ENCODE measurements around the gene HMX3.
"Not testable (repeated sequence)": the region's sequence is repeated elsewhere in the genome, so short reads cannot be mapped to it uniquely, and the experiment has no call there.

The HMX3 gene

DNA sequence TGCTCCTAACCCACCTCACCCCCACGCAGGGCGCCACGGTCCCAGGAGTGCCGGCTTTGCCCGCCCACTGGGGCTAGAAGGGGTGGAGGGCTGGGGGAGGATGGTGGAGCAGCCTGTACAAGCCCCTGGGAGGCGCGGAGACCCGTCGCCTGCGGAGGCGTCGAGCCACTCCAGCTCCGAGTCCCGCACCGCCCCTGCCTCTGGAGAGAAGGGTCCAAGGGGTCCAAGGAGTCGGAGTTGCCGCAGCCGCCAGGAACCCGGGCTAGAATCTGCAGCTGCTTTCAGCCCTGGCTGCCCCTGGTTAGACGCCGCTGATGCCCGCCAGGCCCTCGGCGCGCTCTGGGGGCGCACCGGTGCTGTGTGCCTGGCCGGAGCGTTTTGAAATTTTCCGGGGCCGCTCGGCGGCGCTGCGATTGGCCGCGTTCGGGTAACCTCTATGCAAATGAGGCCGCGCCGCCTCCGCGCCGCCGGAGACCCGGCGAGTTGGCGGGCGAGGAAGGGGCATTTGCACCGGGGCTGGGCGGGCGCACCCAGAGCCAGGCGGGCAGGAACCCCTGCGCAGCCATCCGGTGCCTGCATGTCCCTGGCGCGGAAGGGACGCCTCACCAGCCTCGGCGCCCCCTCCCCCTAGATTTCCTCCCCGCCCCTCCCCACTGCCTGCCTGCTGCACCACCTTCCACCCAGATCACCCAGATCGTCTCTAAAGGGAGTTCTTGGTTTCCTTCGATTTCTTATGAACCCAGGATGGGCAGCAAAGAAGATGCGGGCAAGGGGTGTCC is 12.1 kb downstream of the HMX3 start, which contains the start of gene HMX2:
HMX2 (plus strand) TSS at position 502 of the 779 bp plus-strand sequence; CDS start at position 745, 243 bp downstream.
- no peak for DNase-seq (ENCODE audit: low spot score)

DNA sequence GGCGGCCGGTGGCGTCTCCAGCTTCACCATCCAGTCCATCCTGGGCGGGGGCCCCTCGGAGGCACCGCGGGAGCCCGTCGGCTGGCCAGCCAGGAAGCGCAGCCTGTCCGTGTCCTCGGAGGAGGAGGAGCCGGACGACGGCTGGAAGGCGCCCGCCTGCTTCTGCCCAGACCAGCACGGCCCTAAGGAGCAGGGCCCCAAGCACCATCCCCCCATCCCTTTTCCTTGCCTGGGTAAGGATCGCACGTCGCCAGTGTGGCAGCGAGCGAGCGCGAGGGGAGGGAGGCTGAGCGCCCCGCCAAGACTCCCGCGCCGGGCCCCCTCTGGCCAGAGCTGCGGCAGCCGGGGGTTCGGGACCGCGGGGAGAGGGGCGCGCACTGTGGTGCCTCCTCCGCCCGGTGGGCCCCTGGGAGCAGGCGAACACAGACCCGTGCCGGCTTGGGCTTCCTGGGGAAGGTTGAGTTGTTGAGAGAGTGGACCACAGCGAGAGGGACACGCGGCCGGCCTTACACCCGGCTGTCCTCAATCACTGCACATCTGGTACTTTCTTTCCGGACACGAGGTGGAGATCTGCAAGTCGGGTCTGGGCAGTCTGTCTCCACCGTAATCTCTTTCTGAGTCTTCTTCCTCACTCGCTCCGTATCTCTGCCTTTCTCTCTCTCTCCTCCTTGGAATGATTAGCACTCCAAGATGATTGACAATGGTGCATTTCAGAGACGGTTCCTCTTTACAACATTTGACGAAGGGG is 12.8 kb downstream of the HMX3 start:
- no peak for DNase-seq (ENCODE audit: low spot score)

DNA sequence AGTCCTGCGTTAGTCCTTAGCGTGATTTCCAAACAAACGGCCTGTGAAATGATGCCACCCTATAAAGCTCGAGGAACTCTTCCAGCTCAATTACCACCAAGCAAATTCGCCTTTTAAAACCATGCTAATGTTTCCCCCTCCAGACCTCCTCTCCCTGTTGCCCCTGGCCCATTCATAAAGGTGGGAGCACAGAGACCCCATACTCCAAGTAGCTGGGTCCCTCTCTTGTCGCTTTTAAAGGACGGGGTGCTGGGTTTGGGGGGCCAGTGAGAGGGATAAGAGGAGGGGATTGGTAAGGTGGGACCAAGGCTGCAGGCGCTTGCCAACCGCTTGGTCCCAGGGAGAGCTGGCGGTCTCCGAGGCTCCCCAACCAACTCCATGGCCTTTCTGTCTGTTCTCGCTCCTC is 13.4 kb downstream of the HMX3 start:
- DNase-seq (ENCODE audit: low spot score) = no peak

DNA sequence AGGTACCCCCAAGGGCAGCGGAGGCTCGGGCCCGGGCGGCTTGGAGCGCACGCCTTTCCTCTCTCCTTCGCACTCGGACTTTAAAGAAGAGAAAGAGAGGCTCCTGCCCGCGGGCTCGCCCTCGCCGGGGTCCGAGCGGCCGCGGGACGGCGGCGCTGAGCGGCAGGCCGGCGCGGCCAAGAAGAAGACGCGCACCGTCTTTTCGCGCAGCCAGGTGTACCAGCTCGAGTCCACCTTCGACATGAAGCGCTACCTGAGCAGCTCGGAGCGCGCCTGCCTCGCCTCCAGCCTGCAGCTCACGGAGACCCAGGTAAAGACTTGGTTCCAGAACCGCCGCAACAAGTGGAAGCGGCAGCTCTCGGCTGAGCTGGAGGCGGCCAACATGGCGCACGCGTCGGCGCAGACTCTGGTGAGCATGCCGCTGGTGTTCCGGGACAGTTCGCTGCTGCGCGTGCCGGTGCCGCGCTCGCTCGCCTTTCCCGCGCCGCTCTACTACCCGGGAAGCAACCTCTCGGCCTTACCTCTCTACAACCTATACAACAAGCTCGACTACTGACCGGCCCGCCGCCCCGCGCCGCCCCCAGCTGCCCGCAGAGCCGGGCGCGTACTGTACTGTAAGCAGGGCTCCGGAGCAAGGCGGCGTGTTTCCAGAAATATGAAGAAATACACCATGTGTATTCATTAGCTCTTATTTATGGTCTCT is 13.9 kb downstream of the HMX3 start:
- peak; percentile 22 for DNase-seq (ENCODE audit: low spot score)

DNA sequence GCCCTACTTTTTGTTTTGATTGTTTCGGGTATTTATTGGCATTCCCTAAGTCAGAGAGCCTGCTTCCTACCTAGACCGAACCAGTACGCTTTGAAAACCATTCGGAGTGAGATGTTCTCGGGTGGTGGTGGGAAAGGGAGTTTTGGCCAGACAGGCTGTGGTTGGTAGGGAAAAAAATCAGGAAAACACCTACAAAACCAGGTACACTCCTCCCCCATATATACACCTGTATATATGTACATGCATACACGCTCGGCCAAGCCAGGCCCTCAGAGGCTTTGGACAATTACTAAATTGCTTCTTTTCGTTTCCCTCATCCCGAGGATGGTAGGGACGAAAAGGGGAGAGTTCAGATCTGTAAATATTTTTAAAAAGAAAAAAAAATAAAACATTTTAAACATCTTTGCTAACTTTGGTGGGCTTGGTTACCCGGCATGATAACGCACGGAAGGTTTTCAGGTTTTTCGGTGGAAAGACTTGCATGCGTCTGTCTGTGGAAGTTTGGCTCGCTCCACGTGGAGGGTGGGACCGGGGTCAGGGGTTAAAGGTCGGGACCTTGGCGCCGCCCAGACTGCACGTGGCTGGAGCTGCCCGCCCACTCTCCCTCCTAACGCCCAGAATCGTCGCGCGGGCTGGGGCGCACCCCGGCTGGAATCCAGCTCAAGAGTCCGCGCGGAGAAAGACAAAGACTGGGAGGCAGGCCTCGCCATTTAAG is 14.7 kb downstream of the HMX3 start:
- no peak for DNase-seq (ENCODE audit: low spot score)

DNA sequence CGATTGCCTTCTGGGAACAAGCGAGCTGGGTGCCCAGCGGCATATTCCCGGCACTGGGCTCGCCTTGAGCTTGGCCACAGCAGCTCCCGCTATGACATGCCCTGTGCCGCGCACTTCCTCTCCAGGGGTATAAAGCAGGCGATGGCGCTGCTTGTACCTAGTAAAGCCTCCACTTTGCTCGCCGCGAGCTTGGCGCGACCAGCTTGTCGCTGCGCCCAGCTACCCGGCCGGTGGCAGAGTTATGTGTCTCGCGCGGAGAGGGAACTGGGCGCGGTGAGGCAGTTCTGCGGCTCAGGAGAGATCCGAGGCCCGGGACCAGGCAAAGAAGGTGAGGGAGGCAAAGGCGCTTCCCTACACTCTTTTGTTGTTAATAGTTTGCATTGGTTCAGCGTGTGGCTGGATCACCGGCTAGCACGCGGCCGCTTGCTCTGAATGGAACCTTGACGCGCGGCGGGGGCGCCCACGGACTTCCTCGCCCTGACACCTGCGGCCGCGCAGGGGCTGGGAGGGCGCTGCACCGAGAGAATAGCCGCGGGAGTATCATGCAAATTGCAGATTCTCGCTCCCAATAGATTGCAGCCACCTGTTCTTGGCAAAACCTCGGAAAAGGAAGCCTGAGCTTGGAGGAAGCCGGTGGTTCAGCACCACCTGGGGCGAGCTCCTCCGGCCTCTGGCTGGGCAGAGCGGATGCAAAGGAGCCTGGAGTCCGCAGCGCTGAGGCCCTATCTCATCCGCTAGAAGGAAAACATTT is 15.4 kb downstream of the HMX3 start:
- no peak for DNase-seq (ENCODE audit: low spot score)

DNA sequence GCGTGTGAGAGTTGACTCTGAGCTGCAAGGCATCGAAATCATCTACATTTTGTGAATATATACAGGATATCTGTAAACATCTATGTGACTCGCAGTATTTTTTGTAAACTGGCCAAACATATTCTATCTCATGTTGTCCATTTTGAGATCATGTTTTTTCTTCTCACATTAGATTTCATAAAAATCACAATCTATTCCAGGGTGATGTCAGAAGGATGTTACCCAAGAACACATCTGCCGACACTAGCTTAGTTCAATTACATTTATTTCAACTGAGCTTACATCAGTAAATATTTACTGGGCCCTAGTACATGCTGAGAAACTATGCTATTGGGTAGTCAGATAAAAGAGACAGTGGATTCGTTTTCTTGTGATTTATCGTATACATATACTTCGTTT is 16.0 kb downstream of the HMX3 start:
- no peak for DNase-seq (ENCODE audit: low spot score)

DNA sequence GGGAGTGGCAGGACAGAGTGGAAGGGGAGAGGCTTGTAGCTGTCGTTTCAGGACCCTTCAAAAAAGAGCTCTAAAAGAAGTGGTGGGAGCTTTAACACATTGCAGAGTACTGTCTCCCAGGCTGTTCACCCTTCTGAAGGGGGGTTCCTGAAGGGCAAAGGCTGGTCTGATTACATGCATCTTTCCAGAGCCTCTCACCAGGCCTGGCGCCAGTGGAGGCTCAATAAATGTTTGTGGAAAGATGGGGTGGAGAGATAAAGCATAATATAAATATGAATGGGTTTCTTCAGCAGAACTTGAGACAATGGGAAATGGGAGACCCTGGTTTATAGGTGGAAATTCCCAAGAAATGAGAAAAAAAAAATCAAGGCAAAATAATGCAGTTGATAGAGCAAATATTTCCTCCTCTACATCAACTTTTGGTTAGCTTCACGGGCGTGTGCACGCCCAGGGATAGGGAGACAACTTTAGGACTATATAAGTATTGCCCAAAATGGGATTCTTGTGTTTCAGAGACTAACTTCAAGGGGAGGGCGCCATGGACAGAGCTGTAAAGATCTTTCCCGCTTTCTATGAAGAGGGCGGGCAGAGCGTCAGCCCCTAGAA is 17.8 kb downstream of the HMX3 start:
- DNase-seq (ENCODE audit: low spot score) = no peak

DNA sequence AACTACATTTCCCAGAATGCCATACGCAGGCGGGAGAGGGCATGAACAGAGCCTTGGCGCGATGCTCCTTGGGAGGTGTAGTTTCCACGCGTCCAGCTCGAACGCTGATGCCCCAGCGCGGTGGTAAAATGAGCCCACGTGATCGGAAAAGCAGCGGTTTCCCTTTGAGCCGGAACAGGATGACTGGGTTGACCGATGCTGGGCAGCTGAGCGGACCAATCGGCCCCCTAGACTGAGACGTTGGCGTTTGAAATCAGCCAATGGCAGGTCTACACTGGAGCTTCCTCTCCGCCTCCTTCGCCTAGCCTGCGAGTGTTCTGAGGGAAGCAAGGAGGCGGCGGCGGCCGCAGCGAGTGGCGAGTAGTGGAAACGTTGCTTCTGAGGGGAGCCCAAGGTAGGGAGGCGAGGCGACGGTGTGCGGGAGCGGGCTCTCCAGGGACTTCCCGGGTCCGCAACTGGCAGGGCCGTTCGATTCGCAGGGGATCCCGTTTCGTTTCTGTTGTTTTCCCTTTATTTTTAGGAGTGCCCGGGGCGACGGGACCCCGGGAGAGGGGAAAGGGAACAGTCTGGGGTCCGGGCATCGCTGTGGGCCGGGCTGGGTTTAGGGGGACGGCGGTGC is 18.4 kb downstream of the HMX3 start, which contains the start of gene BUB3:
BUB3 (plus strand) TSS at position 311 of the 619 bp plus-strand sequence. CDS start 516 bp downstream, outside the sequence.
- peak; percentile 97 for DNase-seq (ENCODE audit: low spot score)

DNA sequence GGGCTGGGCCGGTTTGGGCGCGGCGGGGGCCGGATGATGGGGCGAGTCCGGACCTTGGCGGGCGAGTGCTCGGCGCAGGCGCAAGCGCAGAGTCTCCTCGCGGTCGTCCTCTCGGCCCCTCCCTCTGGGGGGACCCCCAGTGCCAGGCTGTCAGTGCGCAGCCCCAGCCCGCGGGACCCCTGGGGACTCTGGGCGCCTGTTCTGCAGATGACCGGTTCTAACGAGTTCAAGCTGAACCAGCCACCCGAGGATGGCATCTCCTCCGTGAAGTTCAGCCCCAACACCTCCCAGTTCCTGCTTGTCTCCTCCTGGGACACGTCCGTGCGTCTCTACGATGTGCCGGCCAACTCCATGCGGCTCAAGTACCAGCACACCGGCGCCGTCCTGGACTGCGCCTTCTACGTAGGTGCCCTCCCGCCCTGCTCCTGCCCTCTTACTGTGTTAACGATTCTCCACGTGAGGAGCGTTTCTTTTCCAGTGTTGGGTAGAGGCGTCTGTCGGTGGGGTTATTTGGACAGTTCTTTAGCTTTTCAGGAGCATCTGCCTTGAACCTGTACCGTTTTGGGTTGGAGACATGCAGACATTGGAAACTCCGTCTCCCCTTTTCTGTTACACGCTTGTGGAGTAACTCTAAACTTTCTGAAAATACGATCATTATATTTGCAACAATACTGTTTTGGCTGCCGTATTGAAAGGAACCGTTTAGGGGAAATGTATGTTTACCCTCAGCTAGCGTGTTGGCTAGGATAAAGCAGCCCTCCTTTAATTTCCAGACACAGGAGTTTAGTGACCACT is 19.1 kb downstream of the HMX3 start:
- peak; percentile 27 for DNase-seq (ENCODE audit: low spot score)

DNA sequence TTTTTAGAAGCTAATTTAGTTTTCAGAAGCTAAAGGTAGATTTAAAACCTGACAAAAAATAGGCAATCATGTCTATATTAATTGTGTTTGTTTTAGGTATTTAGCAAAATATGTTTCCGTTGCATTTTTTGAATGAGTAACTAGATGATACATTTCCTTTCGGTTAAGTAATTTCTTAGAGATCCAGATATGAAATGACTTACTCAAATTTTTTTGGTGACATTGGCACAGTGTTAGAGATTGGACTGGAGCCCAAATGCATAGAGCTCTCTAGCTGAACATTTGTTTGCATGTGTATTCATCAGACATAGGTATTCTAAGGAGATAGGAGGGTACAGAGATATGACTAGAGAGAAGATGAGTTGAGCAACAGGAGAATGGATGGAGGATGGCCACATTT is 20.3 kb downstream of the HMX3 start:
- DNase-seq (ENCODE audit: low spot score) = no peak

DNA sequence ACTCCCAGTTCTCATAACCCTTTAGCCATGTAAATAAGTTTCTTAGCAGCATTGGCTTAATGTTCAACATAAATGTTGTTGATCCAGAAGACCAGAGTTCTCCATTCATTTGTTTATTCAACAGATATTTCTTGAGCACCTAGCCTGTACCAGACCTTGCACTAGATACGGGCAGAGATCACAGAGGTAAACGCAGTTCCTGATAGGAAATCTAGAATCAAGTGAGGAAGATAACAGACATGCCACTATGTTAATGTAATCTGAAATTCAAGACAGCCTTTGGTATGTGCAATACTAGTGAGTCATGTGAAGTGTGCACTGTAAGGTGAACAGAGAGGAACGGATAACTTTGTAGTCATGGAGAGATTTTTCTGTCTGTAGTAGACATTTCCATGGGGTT is 21.4 kb downstream of the HMX3 start:
- no peak for DNase-seq (ENCODE audit: low spot score)

DNA sequence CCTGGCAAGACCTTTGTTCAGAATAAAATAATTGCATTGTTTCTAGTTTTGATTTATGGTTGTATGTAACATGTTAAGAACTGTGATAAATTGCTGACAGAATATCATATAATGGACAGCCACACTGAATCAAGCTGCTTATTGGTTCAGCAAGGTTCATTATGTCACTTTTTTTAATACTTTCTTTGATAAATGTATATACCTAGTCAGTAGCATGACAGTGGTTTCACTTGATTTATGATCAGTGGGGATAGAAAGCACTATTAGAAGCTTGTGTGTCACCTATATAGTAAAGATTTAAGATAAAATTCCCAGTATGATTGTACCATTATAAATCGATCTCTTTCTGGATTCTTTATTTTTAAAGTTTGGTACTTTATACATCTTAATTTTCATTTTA is 22.9 kb downstream of the HMX3 start:
- no peak for DNase-seq (ENCODE audit: low spot score)

DNA sequence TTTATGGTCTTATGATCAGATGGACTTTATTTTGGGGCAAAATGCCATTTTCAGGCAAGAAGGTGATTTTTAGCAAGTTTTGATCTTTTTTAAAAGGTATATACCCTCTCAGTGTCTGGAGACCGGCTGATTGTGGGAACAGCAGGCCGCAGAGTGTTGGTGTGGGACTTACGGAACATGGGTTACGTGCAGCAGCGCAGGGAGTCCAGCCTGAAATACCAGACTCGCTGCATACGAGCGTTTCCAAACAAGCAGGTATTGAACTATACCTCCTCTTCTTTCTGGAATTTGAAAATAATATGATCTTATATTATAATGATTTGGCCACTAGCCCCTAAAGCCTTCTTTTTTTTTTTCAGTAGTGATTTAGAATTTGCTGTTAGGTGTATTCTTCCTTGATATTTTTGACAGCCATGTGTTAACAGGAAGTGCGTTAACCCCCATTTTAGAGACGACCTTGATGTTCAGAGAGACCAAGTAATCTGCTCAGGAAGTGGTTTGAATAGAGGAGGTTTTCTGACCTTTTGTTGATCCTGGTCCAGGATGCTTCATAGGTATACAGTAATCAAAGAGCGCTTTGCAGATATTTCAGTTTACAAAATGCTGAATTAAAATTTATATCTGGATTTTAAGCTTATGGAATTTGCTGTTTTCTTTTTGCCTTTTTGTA is 24.7 kb downstream of the HMX3 start:
- peak; percentile 64 for DNase-seq (ENCODE audit: low spot score)

DNA sequence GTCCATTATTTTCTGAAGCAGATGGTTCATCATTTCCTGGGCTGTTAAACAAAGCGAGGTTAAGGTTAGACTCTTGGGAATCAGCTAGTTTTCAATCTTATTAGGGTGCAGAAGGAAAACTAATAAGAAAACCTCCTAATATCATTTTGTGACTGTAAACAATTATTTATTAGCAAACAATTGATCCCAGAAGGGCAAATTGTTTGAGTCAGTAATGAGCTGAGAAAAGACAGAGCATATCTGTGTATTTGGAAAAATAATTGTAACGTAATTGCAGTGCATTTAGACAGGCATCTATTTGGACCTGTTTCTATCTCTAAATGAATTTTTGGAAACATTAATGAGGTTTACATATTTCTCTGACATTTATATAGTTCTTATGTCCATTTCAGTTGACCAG is 28.5 kb downstream of the HMX3 start:
- DNase-seq (ENCODE audit: low spot score) = no peak

DNA sequence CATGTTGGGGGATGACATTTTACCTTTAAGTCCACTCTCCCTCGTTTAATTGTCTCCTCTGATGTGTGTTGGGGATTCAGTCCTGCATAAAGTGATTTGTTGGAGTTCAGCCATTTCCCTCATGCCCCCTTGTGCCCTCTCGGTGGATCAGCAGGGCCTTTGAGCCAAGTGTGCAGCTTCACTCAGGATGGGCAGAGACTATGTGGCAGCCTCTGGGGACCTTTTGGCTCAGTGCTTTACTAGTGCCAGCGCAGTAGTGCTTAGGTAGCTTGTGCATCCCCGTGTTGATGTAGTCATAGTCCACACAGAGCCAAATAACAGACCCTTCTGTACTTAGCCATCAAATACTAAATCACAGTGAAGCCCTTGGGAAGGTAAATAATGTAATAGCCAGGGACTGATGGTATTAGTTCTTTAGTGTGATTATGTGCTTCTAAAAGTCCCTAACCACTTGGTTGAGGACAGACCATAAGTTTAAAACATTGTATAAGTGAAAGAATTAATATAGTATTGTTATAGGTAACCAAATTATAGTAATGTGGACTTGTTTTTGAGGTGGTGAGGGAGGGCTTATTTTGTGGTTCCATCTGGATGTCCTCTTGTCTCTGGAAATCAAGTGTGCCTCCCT is 29.8 kb downstream of the HMX3 start:
- DNase-seq (ENCODE audit: low spot score) = no peak

DNA sequence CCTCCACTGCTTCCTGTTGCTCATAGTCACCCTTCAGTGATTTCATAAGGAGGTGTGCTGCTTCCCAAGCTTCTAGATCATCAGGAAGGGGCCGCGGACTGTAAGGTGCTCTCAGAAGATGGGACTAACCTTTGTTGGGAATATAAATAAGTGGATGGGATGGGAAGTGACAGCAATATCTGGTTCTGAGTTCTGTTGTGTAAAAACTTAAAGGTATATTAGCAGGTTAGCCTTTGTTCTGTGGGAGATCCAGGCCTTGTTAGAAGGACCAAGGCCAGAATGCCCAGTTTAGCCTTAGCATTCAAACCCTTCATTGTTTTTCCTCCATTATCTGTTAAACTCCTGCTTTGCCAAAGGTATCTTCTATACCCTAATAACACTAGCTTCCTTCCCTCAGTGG is 30.8 kb downstream of the HMX3 start:
- no peak for DNase-seq (ENCODE audit: low spot score)

DNA sequence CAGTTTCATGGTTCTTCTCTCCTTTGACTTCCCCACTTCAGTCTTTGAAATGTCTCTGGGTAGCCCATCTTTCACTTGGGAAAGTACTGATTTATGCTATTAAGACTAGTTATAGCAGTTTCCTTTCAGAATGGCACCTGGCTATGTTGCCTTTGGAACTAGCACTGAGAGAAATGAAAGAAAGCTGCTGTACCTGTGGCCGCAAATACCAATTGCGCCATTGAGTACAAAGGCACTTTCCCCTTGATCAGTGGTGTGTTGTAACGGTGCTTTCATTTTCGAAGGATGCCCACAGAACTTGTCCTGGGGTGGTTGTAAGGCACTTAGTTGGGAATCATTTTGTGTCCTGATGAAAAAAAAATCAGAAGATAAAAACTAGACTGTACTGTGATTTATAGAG is 35.2 kb downstream of the HMX3 start:
- DNase-seq (ENCODE audit: low spot score) = no peak

DNA sequence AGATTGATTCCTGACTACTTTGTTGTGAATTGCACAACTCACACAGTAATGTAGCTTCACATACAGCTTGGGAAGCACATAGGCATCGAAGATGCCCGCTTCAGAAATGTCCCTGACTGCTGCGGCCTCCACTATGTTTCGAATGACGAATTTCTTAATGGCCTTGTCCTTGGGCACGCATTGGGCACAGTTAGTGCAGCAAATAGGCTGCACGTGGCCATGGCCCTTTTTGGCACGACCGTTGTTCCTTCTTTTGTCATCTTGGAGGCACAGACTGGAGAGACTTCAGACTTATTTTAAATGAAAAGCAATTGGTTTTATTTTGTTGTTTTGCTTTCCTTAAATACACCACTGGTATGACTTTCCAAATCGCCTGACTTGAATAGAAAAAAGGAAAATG is 35.8 kb downstream of the HMX3 start:
- DNase-seq (ENCODE audit: low spot score) = not testable (repeated sequence)

Data from CD4-positive, alpha-beta T cell treated with Interleukin-2 at 100 ng/mL for 4 hours (primary cell).